Neuronal stem cell (in vitro differentiated cells): ENCODE results near the gene FSIP1.

Source experiments
- DNase-seq: peaks from one replicate; pipeline ENCODE4 v3.0.0-alpha.2; 2013; ENCODE audit warnings: low spot score
- H2AFZ ChIP-seq: one replicate; pipeline ENCODE4 v1.6.1; 2013; ENCODE audit warnings: mild to moderate bottlenecking, low read length, inconsistent platforms
- H2AK5ac ChIP-seq: 2 replicates; pipeline ENCODE4 v1.6.1; 2013; ENCODE audit warnings: low read depth, mild to moderate bottlenecking, inconsistent platforms, low read length, moderate library complexity, mixed read lengths
- H2BK120ac ChIP-seq: 2 replicates; pipeline ENCODE4 v1.6.1; 2013; ENCODE audit warnings: low read depth, mild to moderate bottlenecking, inconsistent platforms, low read length, moderate library complexity, mixed read lengths
- H2BK12ac ChIP-seq: one replicate; pipeline ENCODE4 v1.6.1; 2013; ENCODE audit warnings: low read length, inconsistent platforms
- H2BK15ac ChIP-seq: 2 replicates; pipeline ENCODE4 v1.6.1; 2013; ENCODE audit warnings: mild to moderate bottlenecking, low read length, inconsistent platforms, mixed read lengths
- H2BK5ac ChIP-seq: one replicate; pipeline ENCODE4 v1.6.1; 2013; ENCODE audit warnings: inconsistent platforms, mild to moderate bottlenecking, low read length, moderate library complexity
- H3K14ac ChIP-seq: one replicate; pipeline ENCODE4 v1.6.1; 2013; ENCODE audit warnings: low read length, inconsistent platforms
- H3K18ac ChIP-seq: 2 replicates; pipeline ENCODE4 v1.6.1; 2013; ENCODE audit warnings: low read length, inconsistent platforms
- H3K23ac ChIP-seq: 2 replicates; pipeline ENCODE4 v1.6.1; 2013; ENCODE audit warnings: low read depth, mild to moderate bottlenecking, mixed read lengths, low read length, inconsistent platforms; ENCODE audit not compliant: poor library complexity
- H3K27ac ChIP-seq: replicated peaks from 3 replicates; pipeline ENCODE4 v1.5.1; 2013; ENCODE audit warnings: low read length, inconsistent platforms
- H3K27me3 ChIP-seq, 3 experiments: 2 replicates each; pipeline ENCODE4 v1.6.1; 2013; ENCODE audit warnings: low read length in 3 of 3, mild to moderate bottlenecking in 2 of 3, inconsistent platforms in 1 of 3, low read depth in 1 of 3, mixed read lengths in 1 of 3, moderate library complexity in 1 of 3; ENCODE audit not compliant: control insufficient read depth in 3 of 3, insufficient read depth in 3 of 3
- H3K36me3 ChIP-seq, 2 donors: replicated peaks in 1 of 2; 2 replicates each; pipeline ENCODE4 v1.6.1; 2013; ENCODE audit warnings: low read length in 2 of 2; ENCODE audit not compliant: control insufficient read depth in 2 of 2, insufficient read depth in 2 of 2
- H3K4ac ChIP-seq: 2 replicates; pipeline ENCODE4 v1.6.1; 2013; ENCODE audit warnings: inconsistent platforms, mild to moderate bottlenecking, low read length, moderate library complexity
- H3K4me1 ChIP-seq, 2 donors: 1 replicate in 1 of 2; 2 replicates in 1 of 2; pipeline ENCODE4 v1.6.1; 2013; ENCODE audit warnings: low read length in 2 of 2, low read depth in 1 of 2; ENCODE audit not compliant: control insufficient read depth in 2 of 2, insufficient read depth in 1 of 2
- H3K4me2 ChIP-seq: one replicate; pipeline ENCODE4 v1.6.1; 2013; ENCODE audit warnings: mild to moderate bottlenecking, low read length, inconsistent platforms; ENCODE audit not compliant: insufficient read depth, poor library complexity, severe bottlenecking
- H3K4me3 ChIP-seq, 2 donors: 2 replicates each; pipeline ENCODE4 v1.5.1; 2013; ENCODE audit warnings: low read length in 2 of 2, mild to moderate bottlenecking in 2 of 2, inconsistent platforms in 1 of 2, moderate library complexity in 1 of 2
- H3K79me1 ChIP-seq: one replicate; pipeline ENCODE4 v1.6.1; 2013; ENCODE audit warnings: low read depth, mild to moderate bottlenecking, inconsistent platforms, low read length, moderate library complexity
- H3K9ac ChIP-seq: one replicate; pipeline ENCODE4 v1.6.1; 2013; ENCODE audit warnings: mild to moderate bottlenecking, low read depth, low read length, inconsistent platforms; ENCODE audit not compliant: poor library complexity
- H3K9me3 ChIP-seq, 2 donors: replicated peaks in 1 of 2; 2 replicates each; pipeline versions ENCODE3 to v1.6.1; 2013; ENCODE audit warnings: low read length in 2 of 2, mild to moderate bottlenecking in 2 of 2, inconsistent platforms in 1 of 2, low read depth in 1 of 2, mixed read lengths in 1 of 2, moderate library complexity in 1 of 2; ENCODE audit not compliant: control insufficient read depth in 2 of 2, insufficient read depth in 1 of 2
- H4K8ac ChIP-seq: one replicate; pipeline ENCODE4 v1.6.1; 2013; ENCODE audit warnings: low read depth, mild to moderate bottlenecking, inconsistent platforms, low read length, moderate library complexity
- H4K91ac ChIP-seq: one replicate; pipeline ENCODE4 v1.6.1; 2013; ENCODE audit warnings: low read length, low read depth, mild to moderate bottlenecking, inconsistent platforms; ENCODE audit not compliant: poor library complexity
- WGBS, 2 donors: extraction: QIAGEN DNeasy Blood & Tissue Kit; methylation state at CpG; one replicate each; pipeline ENCODE4 v1.1.7; 2013; ENCODE audit warnings: missing lambda C conversion rate in 2 of 2, mixed read lengths in 1 of 2; ENCODE audit not compliant: insufficient read length in 2 of 2, insufficient replicate concordance in 1 of 2; ENCODE audit errors: extremely low coverage in 2 of 2; 5-methylcytosine and 5-hydroxymethylcytosine counted together

The FSIP1 gene

DNA sequence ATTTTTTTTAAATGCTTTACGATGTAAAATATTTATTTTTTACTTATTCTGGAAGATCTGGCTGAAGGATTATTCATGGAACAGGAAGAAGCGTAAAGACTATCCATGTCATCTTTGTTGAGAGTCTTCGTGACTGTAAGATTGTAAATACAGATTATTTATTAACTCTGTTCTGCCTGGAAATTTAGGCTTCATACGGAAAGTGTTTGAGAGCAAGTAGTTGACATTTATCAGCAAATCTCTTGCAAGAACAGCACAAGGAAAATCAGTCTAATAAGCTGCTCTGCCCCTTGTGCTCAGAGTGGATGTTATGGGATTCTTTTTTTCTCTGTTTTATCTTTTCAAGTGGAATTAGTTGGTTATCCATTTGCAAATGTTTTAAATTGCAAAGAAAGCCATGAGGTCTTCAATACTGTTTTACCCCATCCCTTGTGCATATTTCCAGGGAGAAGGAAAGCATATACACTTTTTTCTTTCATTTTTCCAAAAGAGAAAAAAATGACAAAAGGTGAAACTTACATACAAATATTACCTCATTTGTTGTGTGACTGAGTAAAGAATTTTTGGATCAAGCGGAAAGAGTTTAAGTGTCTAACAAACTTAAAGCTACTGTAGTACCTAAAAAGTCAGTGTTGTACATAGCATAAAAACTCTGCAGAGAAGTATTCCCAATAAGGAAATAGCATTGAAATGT is 186.1 kb downstream of the FSIP1 start:
- Histone ChIP-seq H3K9me3 (no peaks in the 10 kb centered on the region), H2AFZ (no peak overlapping the region), H3K14ac (no peak overlapping the region), H2BK12ac (no peak overlapping the region), H4K91ac (no peak overlapping the region), H2BK120ac (no peak overlapping the region), H3K18ac (no peak overlapping the region), H2AK5ac (no peak overlapping the region), H3K9ac (no peak overlapping the region), H2BK15ac (no peak overlapping the region), H3K27ac (no peak overlapping the region), H3K27me3 (no peaks in the 10 kb centered on the region), H3K4me3 (no peak overlapping the region), H3K4me1 (peaks cover 0 to 2% of the 10 kb centered on the region in 2 donors), H3K4ac (no peak overlapping the region), H3K79me1 (no peaks in the 10 kb centered on the region), H4K8ac (no peak overlapping the region), H3K4me2 (no peak overlapping the region), H3K36me3 (peaks cover 17 to 68% of the 10 kb centered on the region in 2 donors), H2BK5ac (no peak overlapping the region), H3K23ac (no peak overlapping the region)
- WGBS, 2 donors, result no CpG with 5 or more reads among the region's 5 CpGs
- no peak for DNase-seq

- H4K91ac ChIP-seq, result no peak overlapping the region
- H3K23ac ChIP-seq, result no peak overlapping the region
- H3K36me3 ChIP-seq, result peaks cover 23 to 77% of the 10 kb centered on the region in 2 donors
- H3K4me1 ChIP-seq, result peaks cover 0 to 2% of the 10 kb centered on the region in 2 donors
- no peak overlapping the region for H2BK12ac ChIP-seq
- no peak overlapping the region for H2AFZ ChIP-seq
- H3K27ac ChIP-seq, result peak overlapping the region; percentile 14
- no peak overlapping the region for H3K18ac ChIP-seq
- no peak overlapping the region for H3K4me2 ChIP-seq
- H3K27me3 ChIP-seq, result no peaks in the 10 kb centered on the region
- H3K14ac ChIP-seq, result no peak overlapping the region
- no peak overlapping the region for H2BK5ac ChIP-seq
- no peaks in the 10 kb centered on the region for H3K9me3 ChIP-seq
- no peak overlapping the region for H4K8ac ChIP-seq
- no CpG with 5 or more reads among the region's 8 CpGs for WGBS, 2 donors
- DNase-seq, result no peak
- H2BK15ac ChIP-seq, result no peak overlapping the region
- H3K4me3 ChIP-seq, result no peak overlapping the region
- no peak overlapping the region for H2BK120ac ChIP-seq
- no peak overlapping the region for H2AK5ac ChIP-seq
- no peaks in the 10 kb centered on the region for H3K79me1 ChIP-seq
- no peak overlapping the region for H3K9ac ChIP-seq
- no peak overlapping the region for H3K4ac ChIP-seq
Measured at GRCh38 chr15:39595338-39596221, 187.1 kb downstream of the FSIP1 start.

- Histone ChIP-seq H4K8ac (no peak overlapping the region), H2AK5ac (no peak overlapping the region), H3K36me3 (peaks cover 27 to 86% of the 10 kb centered on the region in 2 donors), H3K4me1 (peaks cover 0 to 2% of the 10 kb centered on the region in 2 donors), H4K91ac (no peak overlapping the region), H3K9me3 (no peaks in the 10 kb centered on the region), H3K79me1 (no peaks in the 10 kb centered on the region), H2BK15ac (no peak overlapping the region), H2BK12ac (no peak overlapping the region), H3K9ac (no peak overlapping the region), H3K27ac (no peak overlapping the region), H2AFZ (no peak overlapping the region), H3K23ac (no peak overlapping the region), H2BK120ac (no peak overlapping the region), H3K27me3 (no peaks in the 10 kb centered on the region), H3K4me2 (no peak overlapping the region), H3K4ac (no peak overlapping the region), H2BK5ac (no peak overlapping the region), H3K14ac (no peak overlapping the region), H3K4me3 (no peak overlapping the region), H3K18ac (no peak overlapping the region)
- DNase-seq, result no peak
- no CpG with 5 or more reads among the region's 5 CpGs for WGBS, 2 donors
Measured at GRCh38 chr15:39594446-39595337, 187.9 kb downstream of the FSIP1 start.
